Mammary epithelial cell (primary cell): ENCODE results near the gene SERTAD1.

Source experiments
- CTCF ChIP-seq, 2 donors: IDR thresholded peaks in 1 of 2; conservative IDR thresholded peaks in 1 of 2; 2 replicates each; pipeline ENCODE4 v1.5.1; 2011 to 2012; ENCODE audit warnings: inconsistent platforms in 2 of 2, low read length in 2 of 2, mild to moderate bottlenecking in 2 of 2, control low read depth in 1 of 2, low read depth in 1 of 2; ENCODE audit not compliant: insufficient read depth in 1 of 2; ENCODE audit errors: extremely low read depth in 1 of 2
- EZH2 ChIP-seq: IDR thresholded peaks from 2 replicates; pipeline ENCODE4 v1.6.1; 2012; ENCODE audit warnings: low read length, inconsistent platforms, borderline replicate concordance

GRCh38 chr19:40445780-40446262 is 20.0 kb upstream of the SERTAD1 start:
- TF ChIP-seq CTCF (conservative IDR thresholded peaks at IDR 0.05 in 1 of 2, IDR thresholded peaks at IDR 0.05 in 1 of 2; ENCODE audit: extremely low read depth in 1 of 2, insufficient read depth in 1 of 2, low read depth in 1 of 2, low read length in 2 of 2) (no peak), EZH2 (no peak)
